HTR-8/SVneo (cell line): ENCODE data around the gene SPEF1.
"Not testable (repeated sequence)": the region's sequence is repeated elsewhere in the genome, so short reads cannot be mapped to it uniquely, and the experiment has no call there.

Experiments used
- DNase-seq: peaks from one replicate; pipeline ENCODE4 v3.0.0; 2011; ENCODE audit warnings: low spot score, mixed read lengths; ENCODE audit not compliant: insufficient read length
- FAIRE-seq: peaks from 2 replicates; lab custom pipeline; 2011; peaks lifted over from hg19 to GRCh38; lab: Jason Lieb, UNC

Gene SPEF1

DNA sequence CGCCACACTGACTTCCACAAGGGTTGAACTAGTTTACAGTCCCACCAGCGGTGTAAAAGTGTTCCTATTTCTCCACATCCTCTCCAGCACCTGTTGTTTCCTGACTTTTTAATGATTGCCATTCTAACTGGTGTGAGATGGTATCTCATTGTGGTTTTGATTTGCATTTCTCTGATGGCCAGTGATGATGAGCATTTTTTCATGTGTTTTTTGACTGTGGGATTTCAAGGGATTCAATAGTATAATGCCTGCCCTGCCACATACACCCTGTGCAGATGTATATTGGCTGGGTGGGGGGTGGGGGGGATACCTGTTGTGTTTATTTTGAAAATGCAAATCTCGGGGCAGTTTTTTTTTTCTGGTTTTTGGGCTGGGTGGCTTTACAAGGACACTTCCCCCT lies 12.9 kb upstream of the SPEF1 start:
- DNase-seq, FAIRE-seq: not testable (repeated sequence)

DNA sequence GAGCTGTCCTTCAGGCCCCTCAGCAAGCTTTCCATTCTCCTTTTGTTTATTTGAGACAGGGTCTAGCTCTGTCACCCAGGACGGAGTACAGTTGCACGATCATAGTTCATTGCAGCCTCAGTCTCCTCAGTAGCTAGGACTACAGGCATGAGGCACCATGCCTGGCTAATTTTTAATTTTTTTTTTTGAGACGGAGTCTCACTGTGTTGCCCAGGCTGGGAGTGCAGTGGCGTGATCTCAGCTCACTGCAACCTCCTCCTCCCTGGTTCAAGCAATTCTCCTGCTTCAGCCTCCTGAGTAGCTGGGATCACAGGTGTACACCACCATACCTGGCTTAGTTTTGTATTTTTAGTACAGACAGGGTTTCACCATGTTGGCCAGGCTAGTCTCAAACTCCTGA lies 8.0 kb upstream of the SPEF1 start:
- DNase-seq, FAIRE-seq: not testable (repeated sequence)

DNA sequence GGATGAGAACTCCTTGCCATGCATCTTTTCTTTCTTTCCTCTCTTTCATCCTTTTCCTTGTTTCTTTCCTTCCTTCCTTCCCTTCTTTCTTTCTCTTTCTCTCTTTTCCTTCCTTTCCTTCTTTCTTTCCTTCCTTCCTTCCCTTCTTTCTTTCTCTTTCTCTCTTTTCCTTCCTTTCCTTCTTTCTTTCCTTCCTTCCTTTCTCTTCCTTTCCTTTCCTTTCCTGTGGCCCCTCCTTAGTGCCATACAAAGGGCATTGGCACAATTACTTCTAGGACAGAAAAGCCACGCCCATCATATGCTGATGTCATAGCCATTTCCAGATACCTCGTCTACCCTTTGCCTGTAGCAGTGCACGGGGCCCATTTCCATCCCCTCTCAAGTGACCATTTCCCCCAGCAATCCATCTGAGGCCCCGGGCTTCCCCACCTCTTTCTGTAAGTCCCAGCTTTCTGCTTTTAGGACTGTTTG lies 7.5 kb upstream of the SPEF1 start:
- FAIRE-seq (no peak), DNase-seq (no peak)

GRCh38 chr20:3787324-3788014 lies 6.2 kb upstream of the SPEF1 start:
- FAIRE-seq (no peak), DNase-seq (no peak)

DNA sequence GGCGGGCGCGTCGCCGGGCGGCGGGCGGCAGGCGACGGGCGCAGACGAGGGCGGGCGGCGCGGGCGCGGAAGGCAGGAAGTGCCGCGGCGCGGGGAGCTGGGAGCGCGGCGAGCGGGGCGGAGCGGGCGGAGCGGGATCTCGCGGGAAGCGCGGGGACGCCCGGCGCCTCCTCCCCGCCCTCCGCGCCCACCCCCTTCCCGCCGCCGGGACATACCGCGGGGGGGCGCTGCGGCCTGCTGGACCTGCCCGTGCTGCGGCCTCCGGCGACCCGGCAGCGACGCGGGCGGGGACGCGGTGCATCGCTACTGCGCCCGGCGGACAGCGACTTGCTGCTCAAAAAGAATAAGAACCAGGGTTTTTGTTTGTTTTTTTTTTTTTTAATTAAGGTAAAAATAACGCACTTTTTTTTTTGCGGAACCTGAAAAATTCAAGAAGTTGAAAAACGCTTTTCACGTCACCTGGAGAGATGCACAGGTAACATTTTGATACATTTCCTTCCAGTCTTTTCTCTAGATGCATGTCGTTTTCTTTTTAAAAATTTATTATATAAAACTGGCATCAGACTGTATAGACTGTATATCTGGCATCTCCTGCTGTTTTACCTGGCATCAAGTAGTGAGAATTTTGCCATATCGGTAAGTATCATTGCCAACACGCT lies 5.5 kb upstream of the SPEF1 start, which contains the start of gene CENPB:
CENPB (minus strand) TSS at position 76 of the 659 bp plus-strand sequence. CDS start 257 bp downstream, outside the sequence.
- DNase-seq (peak; percentile 88), FAIRE-seq (peak; percentile 91)

DNA sequence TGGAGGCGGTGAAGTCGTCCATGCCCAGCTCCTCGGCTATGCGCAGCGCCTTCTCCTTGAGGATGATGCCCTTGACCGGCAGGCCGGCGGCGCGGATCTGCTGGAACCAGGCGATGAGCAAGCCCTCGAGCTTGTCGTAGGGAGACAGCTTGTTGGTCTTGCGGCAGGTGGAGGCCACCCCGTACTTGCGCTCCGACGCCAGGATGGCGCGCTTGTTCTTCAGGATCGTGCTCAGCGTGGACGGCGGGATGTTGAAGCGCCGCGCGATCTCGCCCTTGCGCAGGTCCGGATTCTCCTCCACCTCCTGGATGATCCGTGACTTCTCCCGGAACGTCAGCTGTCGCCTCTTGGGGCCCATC lies 4.9 kb upstream of the SPEF1 start:
- FAIRE-seq: peak; percentile 77
- no peak for DNase-seq

DNA sequence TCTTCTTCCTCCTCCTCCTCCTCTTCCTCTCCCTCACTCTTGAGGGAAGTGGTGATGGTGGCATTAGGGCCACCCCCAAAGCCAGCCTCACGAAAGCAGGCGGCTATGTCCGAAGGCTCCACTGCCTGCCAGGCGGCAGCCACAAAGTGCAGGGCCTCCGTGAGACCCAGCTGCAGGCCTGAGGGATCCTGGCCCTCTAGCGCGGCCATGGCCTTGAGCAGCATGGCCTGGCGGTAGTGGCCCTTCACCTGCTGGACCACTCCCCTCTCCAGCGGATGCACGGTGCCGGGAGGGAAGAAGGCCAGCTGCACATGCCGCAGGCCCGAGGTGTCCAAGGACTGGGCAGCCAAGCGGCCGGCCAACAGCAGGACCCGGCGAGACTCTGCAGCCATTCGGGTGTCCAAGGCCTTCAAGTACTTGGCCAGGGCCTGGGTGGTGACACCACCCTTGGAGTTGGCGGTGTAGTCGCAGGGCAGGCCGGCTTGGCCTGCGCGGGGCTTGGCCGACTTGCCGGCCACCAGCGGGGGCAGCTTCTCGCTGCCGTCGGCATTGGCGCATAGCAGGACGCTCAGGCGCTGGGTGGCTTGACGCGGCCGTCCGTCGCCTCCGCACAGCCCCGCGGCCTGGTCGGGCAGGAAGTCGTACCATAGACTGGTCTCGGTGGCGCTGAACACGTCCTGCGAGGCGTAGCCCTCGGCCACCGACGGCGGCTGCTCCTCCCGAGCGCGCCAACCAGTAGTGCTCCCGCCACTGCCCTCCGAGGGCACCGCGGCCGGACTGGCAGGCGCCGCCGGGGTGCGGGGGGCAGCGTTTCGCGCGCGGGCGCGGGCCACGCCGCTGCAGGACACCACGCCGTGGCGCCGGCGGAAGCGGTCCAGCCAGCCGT lies 4.2 kb upstream of the SPEF1 start:
- DNase-seq (no peak), FAIRE-seq (peak; percentile 66)

DNA sequence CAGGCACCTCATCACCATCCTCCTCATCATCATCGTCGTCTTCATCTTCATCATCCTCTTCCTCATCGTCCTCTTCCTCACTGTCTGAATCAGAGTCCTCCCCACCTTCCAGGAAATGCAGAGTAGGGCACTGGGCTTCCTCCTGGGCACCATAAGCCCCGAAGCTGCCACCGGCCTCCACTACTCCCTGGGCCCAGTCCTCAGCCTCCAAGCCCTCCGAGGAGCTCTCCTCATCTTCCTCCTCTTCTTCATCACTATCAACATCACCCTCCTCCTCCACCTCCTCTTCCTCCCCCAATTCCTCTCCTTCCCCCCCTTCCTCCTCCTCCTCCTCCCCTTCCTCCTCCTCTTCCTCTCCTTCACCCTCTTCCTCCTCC lies 3.6 kb upstream of the SPEF1 start:
- FAIRE-seq (peak; percentile 16), DNase-seq (no peak)

DNA sequence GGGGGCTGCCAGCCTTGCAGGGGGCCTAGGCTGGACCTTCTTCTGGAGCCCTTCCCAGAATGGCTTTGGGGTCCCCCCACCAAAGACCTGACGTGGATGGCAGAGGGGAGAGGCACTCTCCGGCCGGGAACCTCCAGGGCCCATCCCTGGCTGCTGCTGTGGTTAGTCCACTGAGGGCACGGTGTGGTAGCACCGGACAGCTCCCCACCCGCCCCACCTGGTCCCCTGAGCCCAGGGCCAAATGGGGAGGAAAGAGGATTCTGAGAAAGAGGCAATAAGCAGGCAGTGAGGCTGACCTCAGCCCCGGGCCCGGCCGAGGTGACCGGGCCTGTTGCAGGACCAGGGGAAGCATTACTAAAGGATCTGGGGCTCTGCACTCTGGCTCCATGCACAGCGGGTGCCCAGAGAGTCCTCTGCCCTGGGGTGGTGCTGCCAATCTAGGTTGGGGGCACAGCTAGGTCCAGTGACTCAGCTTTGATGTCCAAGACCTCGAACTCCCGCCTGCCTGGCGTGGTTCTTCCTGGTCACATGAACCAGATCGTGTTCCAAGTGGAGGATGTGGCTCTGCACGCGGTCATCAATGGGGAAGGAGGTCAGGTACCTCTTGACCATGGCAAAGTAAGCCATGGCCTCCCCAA lies 3.1 kb upstream of the SPEF1 start:
- DNase-seq: no peak
- no peak for FAIRE-seq

GRCh38 chr20:3783511-3784195 lies 2.4 kb upstream of the SPEF1 start:
- FAIRE-seq (no peak), DNase-seq (no peak)

DNA sequence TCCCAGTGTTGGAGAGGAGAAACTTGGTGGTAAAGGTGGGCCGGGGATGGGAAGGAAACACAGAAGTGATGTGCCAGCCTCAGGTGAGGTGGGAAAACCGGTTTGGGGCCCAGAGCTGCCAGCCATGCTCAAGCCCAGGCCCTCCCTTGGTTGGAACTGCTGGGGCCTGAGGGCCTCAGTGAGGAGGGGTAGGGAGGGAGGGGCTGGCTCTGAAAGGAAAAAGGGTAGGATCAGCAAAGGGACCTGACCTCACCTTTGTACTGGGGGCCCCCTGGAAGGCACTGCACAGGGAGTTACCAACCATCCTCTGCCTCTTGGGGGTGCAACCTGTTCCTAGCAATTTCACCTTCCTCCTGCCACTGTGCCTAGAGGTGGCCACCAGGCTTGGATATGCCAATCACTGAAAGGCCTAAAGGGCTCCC lies 1.8 kb upstream of the SPEF1 start:
- DNase-seq: no peak
- FAIRE-seq: no peak

GRCh38 chr20:3782597-3782996 lies 1.3 kb upstream of the SPEF1 start:
- DNase-seq: no peak
- FAIRE-seq: no peak

GRCh38 chr20:3778976-3779375 lies 2.3 kb downstream of the SPEF1 start:
- no peak for DNase-seq

DNA sequence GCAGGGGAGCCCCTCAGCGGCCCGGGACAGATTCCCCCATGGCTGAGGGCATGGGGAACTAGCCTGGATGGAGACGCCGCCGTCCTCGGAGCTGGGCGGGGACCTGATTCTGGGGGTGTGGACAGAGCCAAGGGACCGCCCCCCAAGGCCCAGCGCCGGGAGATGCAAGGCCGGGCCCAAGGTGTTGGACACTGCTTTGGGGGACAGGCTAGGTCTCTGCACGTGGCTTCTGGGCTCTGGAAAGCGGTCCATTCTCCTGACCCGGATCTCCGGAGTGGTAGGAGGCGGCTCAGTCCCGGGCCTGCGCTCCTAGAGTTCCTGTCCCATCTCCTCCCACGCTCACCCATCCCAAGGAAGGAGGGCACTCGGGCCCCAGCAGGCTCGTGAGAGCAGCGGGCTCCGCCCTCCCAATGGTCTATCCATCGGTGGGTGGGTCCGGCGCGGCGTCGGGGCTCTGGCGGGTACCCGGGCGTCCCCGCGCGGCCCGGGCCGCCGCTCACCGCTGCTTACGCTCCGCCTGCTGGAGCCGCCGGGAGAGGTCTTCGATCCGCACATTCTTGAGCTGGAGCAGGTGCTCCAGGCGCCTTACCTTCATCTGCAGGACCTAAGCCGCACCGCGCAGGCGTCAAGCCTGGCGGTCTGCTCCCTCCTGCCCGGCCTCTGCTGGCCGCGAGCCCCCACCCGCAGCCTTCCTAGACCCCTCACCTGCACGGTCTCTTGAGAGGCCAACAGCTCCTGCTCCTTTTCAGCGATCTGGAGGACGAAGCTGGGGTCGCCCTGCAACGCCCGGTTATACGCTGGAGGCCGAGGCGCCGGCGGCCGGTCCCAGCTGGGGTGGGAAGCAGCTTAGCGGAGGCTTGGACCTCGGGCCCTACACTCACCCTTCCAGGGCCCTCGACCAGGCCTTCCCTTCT lies 3.3 kb downstream of the SPEF1 start:
- FAIRE-seq (no peak), DNase-seq (no peak)

More at GRCh38 chr20:3778976-3779375, 2.3 kb downstream of the SPEF1 start:
- no peak for FAIRE-seq

DNA sequence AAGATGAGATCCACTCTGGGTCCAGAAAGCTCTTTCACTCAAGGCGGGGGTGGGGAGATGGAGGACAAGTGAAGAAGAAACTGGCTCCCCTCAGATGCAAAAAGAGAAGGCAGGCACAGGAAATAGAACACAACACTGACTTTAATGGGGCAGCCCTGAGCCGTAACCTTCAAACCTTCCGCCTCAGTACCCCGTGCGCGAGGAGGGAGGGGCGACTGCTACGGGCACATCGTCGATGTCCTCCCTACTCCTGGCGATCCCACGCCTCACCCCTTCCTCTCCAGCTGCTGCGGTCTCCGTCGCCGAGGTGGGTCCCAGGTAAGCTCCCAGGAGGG lies 3.9 kb downstream of the SPEF1 start:
- FAIRE-seq (no peak), DNase-seq (no peak)

DNA sequence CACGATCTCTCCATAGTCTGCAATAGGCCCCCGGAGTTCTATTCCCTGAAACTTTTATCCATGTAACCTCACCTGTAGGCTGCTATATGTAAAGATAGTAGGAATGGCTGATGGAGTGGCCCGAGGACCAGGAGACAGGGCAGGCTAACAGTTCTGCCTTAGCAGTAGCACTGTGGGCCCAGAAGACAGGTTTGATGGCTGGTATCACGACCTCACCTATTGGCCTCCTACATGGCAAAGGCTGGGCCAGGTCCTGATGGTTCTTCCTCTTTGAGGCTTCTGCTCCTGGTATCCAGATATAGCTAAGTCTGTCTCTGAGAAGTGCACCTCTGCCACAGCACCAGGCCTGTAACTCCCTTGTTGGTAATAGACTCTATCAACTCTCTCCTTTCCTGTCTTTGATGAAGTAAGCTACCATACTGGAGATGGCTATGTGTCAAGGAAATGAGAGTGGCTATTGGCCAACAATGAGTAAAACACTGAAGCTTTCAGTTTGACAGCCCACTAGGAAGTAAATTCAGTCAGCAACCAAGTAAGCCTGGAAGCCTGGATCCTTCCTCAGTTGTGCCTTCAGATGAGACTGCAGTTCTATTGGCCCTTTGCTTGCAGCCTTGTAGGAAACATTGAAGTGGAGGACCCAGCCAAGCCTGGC lies 5.7 kb downstream of the SPEF1 start:
- FAIRE-seq (no peak), DNase-seq (no peak)

DNA sequence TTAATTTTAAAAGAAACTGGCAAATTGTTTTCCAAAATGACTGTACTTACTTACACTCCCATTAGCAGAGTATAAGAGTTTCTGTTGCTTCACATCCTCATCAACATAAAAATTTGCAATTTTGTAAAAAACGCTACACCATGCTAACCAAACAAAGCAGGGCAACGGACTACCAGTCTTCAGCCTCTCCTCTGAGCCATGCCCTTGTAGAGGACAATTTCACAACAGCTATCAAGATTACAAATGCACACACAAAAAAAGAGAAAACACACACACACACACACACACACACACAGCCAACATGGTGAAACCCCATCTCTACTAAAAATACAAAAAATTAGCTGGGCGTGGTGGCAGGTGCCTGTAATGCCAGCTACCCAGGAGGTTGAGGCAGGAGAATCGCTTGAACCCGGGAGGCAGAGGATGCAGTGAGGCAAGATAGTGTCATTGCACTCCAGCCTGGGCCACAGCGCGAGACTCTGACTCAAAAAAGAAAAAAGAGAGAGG lies 9.6 kb downstream of the SPEF1 start:
- DNase-seq: no peak

More for the DNA sequence above, 9.6 kb downstream of the SPEF1 start:
- no peak for FAIRE-seq
